GM18502 (cell line): Measurements from ENCODE around the gene COX14.
A peak's percentile ranks its signal among the peaks of the same experiment; 100 is the strongest.

ENCODE experiments used
- ATAC-seq: cut with Tn5 transposase; IDR thresholded peaks from one replicate; pipeline ENCODE4 v1.9.1; 2021; ENCODE audit warnings: mild to moderate bottlenecking; ENCODE audit not compliant: unreplicated experiment, poor library complexity

COX14 gene

DNA sequence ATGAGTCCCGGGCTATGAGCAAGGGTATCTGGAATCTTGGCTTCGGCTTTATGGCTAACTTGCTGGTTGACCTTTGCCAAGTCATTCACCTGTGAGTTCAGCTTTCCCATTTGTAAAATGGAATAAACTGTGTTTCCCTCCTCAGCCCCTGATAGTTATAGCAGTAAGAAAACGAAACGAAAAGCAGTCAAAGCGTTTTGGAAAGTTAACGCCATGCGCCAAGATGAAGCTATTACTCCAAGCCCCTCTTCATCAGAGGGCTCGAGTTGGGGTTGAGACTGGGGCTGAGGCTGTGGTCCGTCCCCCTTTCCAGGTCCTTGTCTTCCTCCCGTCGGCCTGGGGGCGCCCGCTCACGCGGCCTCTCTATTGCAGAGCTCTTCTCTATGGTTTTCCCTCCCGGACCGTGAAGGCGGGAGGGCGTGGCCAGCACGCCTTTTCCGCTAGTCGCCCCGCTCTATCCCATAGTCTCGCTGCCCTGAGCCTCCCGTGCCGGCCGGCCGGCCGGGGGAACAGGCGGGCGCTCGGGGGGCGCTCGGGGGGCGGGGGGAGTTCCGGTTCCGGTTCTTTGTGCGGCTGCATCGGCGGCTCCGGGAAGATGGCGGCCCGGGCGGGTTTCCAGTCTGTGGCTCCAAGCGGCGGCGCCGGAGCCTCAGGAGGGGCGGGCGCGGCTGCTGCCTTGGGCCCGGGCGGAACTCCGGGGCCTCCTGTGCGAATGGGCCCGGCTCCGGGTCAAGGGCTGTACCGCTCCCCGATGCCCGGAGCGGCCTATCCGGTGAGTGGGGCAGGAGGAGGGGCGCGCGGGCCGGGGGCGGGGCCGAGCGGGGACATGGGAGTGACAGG is 27.0 kb upstream of the COX14 start, which contains the start of gene SMARCD1:
Gene SMARCD1, plus strand, starts transcription at position 568 of the 840 bp plus-strand sequence. Its CDS starts 28 bp downstream, at position 596.
- peak; percentile 87 for ATAC-seq

DNA sequence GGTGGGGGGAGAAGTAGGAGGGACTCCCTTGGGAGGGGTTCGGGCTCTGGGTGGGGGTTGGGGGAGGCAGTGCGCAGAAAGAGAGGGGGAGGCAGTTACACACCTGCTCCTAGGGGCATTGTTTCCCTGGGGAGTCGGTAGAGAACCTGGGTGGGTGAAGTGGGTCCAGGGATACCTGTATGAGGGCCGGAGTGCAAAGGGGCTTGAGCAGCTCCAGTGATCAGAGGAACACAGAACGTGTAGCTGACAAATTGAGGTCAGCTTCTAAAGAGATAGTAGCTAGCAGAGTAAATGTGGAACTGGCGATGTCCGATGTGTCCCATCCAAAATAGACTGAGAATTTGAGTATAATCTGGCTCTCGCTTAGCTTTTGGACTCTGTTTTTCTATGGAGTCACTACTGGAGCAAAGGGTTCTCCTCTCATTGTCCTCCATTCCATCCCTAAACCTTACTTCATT is 26.4 kb upstream of the COX14 start:
- ATAC-seq = peak; percentile 3

- ATAC-seq = no peak
Observed at GRCh38 chr12:50086148-50086547, 25.9 kb upstream of the COX14 start.

GRCh38 chr12:50087151-50087550 is 24.9 kb upstream of the COX14 start:
- no peak for ATAC-seq

DNA sequence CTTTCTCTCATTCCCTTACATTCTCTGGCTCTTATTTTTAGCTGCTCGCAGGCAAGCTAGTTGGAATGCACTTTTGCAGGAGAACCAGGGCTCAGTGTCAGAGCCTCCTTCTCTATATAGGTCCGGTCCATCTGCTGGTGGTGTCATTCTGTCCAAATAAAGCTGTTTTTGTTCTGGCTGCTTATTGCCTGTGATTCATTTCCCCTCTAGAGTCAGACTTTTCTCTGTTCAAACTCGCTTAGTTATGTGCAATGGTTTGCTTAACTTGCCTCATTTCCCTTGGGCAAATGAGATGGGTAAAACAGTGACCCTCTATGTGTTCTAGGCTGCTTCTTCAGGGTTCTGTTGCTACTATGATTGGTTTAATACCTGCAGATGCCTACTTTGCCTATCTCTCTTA is 24.0 kb upstream of the COX14 start:
- no peak for ATAC-seq

DNA sequence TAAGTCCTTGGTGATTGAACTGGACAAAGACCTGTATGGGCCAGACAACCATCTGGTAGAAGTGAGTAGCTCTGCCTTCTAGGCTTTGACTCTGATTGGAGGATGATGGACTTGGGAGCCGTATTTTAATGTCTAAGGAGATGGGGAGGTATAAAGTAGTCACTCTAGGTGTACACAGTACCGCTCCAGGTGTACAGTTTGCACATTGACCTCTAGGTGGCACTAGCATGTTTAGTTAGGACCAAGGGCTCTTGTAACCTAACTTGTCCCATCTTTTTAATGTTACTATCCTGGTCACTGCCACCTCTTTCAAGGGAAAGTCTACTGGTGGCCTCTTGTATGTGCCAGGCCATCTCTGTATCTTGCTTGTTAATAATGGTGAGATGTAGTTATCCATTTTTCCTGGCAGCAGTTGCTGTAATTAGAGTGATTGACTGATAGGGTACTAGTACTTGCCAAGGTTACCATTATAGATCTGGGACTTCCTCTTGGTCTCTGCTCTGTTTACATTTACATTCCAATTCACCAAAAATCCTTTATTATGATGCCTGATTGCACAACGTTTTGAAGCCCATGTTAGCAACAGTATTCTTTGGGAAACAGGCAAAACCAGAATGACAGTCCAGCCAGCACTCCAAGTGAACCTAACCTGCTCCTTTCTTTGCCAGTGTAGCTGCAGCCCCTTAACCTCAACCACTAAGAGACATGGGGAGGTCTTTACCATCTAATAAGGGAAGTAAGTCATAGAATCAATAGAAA is 23.3 kb upstream of the COX14 start:
- no peak for ATAC-seq

- no peak for ATAC-seq
Observed at GRCh38 chr12:50089730-50090129, 22.3 kb upstream of the COX14 start.

DNA sequence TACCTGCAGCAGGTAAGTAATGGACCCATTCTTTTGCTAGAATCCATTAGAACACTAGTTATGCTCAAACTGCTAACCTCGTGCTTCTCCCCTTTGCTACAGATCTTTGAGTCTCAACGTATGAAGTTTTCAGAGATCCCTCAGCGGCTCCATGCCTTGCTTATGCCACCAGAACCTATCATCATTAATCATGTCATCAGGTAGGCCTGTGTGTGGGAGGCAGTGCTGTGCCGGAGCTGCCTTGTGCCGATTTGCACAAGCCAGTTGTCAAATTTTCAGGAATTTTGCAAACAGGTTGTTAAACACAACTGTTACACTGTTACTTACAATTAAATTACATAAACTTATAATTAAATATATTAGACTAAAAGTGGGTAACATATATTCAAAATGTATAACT is 21.6 kb upstream of the COX14 start:
- no peak for ATAC-seq

GRCh38 chr12:50097952-50098351 is 14.1 kb upstream of the COX14 start:
- no peak for ATAC-seq

DNA sequence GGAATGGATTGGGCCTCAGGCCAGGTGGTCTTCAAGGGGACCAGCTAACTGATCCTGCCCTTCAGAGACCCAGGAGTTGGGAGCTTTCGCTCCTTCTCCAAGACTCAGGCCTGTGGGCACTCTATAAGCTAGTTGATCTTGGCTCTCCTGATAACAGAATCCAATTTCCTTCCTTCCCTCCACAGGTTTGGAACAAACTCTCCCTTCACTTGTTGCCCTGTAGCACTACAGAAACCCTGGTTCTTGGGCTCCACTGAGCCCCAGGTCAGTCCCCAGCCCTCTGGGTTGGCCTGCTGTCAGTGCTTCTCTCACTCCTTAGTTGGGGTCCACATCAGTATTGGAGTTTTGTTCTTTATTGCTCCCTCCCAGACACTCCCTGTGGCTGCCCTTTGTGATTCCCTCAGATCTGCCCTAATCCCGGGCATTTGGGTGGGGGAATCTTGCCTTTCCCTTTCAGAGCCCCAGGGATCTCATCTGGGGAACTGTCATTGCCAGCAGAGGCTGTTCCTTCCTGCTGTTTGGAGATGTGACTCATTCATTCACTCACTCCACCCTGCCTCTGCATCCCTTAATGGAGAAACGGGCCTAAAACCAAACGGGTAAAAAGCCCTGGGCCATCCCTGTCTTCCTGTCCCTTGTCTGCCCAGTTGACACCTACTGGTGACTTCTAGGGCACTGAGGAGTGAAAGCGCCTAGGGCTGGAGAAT is 12.6 kb upstream of the COX14 start:
- no peak for ATAC-seq

- ATAC-seq = no peak
Observed at GRCh38 chr12:50100561-50100960, 11.5 kb upstream of the COX14 start.

GRCh38 chr12:50101663-50102062 is 10.4 kb upstream of the COX14 start:
- ATAC-seq = no peak

DNA sequence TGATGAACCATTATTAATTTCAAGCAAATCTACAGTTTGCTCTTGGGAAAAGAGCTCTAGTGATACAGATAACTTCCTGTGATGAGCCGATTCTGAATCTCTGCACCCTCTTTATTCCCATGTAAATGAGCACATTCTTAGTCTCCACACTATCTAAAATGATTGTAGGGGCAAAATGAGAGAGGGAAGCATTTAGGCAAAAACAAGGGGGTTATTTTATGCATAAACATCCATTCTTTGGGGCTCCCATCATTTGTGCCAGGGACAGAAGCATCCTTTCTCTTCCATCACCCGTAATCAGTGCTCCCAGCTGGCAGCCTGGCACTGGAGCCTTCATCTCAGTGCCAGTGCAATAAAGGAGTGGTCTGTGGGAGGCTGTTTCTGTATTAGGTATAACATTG is 9.9 kb upstream of the COX14 start:
- ATAC-seq = no peak

DNA sequence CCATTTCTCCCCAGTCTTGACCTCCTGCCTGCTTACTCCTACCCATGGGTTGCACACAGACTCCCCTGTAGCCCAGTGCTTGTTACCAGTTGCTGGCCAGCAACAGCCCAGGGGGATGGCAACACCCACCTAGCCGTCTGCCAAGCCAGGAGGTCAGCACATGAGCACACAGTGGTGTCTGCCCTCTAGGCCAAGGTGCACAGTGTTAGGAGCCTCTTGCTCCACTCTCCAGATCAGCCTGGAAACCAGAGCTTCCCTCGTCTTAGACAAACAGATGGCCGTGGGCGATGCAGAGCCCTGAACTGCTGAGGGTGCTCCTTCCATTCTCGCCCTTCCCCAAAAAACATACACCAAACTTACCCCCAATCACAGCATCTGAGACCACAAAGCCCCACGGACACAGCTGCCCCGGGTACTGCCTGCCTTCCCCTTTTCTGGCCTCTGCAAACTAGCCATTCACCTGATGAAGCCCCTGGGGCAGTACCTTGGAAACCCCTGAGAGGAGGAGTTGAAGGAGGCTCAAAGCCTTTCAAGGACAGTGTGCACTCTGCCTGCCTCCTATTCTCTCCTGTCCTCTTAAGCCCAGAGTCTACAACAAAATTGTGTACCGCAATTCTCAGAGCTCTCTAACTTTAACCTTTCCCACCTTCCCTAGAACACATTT is 9.3 kb upstream of the COX14 start:
- no peak for ATAC-seq

GRCh38 chr12:50103351-50103750 is 8.7 kb upstream of the COX14 start:
- no peak for ATAC-seq

GRCh38 chr12:50103767-50104321 is 8.2 kb upstream of the COX14 start, which contains the start of gene GPD1:
TSS of gene GPD1 (plus strand) at chr12:50104008. CDS start at chr12:50104051, 43 bp downstream.
- ATAC-seq = no peak

- no peak for ATAC-seq
Observed at GRCh38 chr12:50104417-50105366, 7.3 kb upstream of the COX14 start.

DNA sequence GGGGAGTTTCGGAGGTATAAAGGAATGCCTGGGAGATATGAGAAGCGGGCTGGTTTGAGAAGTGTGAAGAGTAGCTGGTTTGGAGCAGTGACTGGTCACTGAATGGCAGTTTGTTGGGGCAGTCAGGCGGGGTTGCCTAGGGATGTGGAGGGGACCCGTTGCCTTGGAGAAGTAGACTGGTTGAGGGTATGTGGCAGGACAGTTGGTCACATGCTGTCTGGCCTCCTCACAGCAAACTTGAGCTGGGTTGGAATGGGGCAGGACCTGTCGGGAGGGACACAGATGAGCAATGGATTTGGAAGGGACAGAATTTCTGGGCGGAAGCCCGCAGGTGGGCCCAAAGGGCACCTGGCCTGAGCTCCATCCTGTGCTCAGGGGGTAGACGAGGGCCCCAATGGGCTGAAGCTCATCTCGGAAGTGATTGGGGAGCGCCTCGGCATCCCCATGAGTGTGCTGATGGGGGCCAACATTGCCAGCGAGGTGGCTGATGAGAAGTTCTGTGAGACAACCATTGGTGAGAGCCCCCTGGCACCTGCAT is 6.1 kb upstream of the COX14 start:
- no peak for ATAC-seq

GRCh38 chr12:50106907-50107306 is 5.1 kb upstream of the COX14 start:
- no peak for ATAC-seq
